OCI-LY1 (cell line): ENCODE data around the gene PSMD5.

ENCODE experiments used
- H2AFZ ChIP-seq: fragments of 200-600 bp; sonication (generic), shearing (Covaris generic); 2 replicates; pipeline ENCODE4 v1.6.0; 2014; ENCODE audit warnings: antibody characterized with exemption, mild to moderate bottlenecking, low read length
- H3F3A ChIP-seq: fragments of 200-600 bp; sonication (generic), shearing (Covaris generic); 2 replicates; pipeline ENCODE4 v1.6.0; 2014; ENCODE audit warnings: mild to moderate bottlenecking, antibody characterized with exemption, low read length, moderate library complexity; ENCODE audit not compliant: insufficient read depth
- H3K27ac ChIP-seq: fragments of 200-600 bp; sonication (generic); 2 replicates; pipeline ENCODE4 v1.5.1; 2014; ENCODE audit warnings: low read length, mixed run types, mild to moderate bottlenecking, low read depth; ENCODE audit not compliant: poor library complexity, severe bottlenecking
- H3K27me3 ChIP-seq: fragments of 200-600 bp; sonication (generic); 2 replicates; pipeline ENCODE4 v1.6.0; 2014; ENCODE audit warnings: antibody characterized with exemption, mild to moderate bottlenecking, low read length, moderate library complexity; ENCODE audit not compliant: insufficient read depth
- H3K36me3 ChIP-seq: fragments of 200-600 bp; sonication (generic); 2 replicates; pipeline ENCODE4 v1.6.1; 2014; ENCODE audit warnings: mild to moderate bottlenecking, antibody characterized with exemption, low read length, moderate library complexity, mixed read lengths; ENCODE audit not compliant: insufficient read depth
- H3K4me1 ChIP-seq: fragments of 200-600 bp; sonication (generic); 2 replicates; pipeline ENCODE4 v1.5.1; 2014; ENCODE audit warnings: mild to moderate bottlenecking, low read length, moderate library complexity; ENCODE audit not compliant: insufficient read depth, severe bottlenecking
- H3K4me2 ChIP-seq: fragments of 200-600 bp; sonication (generic), shearing (Covaris generic); 2 replicates; pipeline ENCODE4 v1.6.1; 2014; ENCODE audit warnings: low read length
- H3K4me3 ChIP-seq: fragments of 200-600 bp; sonication (generic); 2 replicates; pipeline ENCODE4 v1.5.1; 2014; ENCODE audit warnings: low read length, low read depth, mild to moderate bottlenecking, mixed read lengths; ENCODE audit not compliant: poor library complexity, severe bottlenecking
- H3K79me2 ChIP-seq: fragments of 200-600 bp; shearing (Covaris generic); 2 replicates; pipeline ENCODE4 v1.6.1; 2016; ENCODE audit warnings: mixed run types, low read length, mixed read lengths; ENCODE audit not compliant: insufficient read depth
- H3K9ac ChIP-seq: fragments of 200-600 bp; sonication (generic), shearing (Covaris generic); 2 replicates; pipeline ENCODE4 v1.6.1; 2014; ENCODE audit warnings: mild to moderate bottlenecking, low read length, mixed read lengths
- H3K9me2 ChIP-seq: fragments of 200-600 bp; sonication (generic), shearing (Covaris generic); 2 replicates; pipeline ENCODE4 v1.6.1; 2014; ENCODE audit warnings: low read depth, mild to moderate bottlenecking, low read length, mixed read lengths
- H3K9me3 ChIP-seq: fragments of 200-600 bp; shearing (Covaris generic); 2 replicates; pipeline ENCODE4 v1.6.1; 2014; ENCODE audit warnings: low read length, mixed read lengths
- H4K20me1 ChIP-seq: fragments of 200-600 bp; sonication (generic), shearing (Covaris generic); 2 replicates; pipeline ENCODE4 v1.6.0; 2016; ENCODE audit warnings: mild to moderate bottlenecking, low read length; ENCODE audit not compliant: insufficient read depth
- EZH2 ChIP-seq: fragments of 200-600 bp; sonication (generic), shearing (Covaris generic); IDR thresholded peaks from 2 replicates; pipeline ENCODE4 v1.8.0; 2017; ENCODE audit warnings: borderline replicate concordance, mixed run types, mild to moderate bottlenecking, antibody characterized with exemption, low read length, moderate library complexity, mixed read lengths
- TF ChIP-seq, protein P1 (sequence below): fragments of 200-600 bp; sonication (generic), shearing (Covaris generic); IDR thresholded peaks from 2 replicates; pipeline ENCODE4 v1.5.1; 2017; ENCODE audit warnings: mild to moderate bottlenecking, antibody characterized with exemption, low read length, moderate library complexity, mixed read lengths

PSMD5 gene

GRCh38 chr9:120868676-120869359 is 26.1 kb upstream of the PSMD5 start:
- Histone ChIP-seq H3K79me2 (no peaks in the 10 kb centered on the region), H4K20me1 (no peaks in the 10 kb centered on the region), H3K27ac (peak overlapping the region; percentile 53), H3F3A (no peaks in the 10 kb centered on the region), H3K4me2 (peak overlapping the region; percentile 70), H3K36me3 (peaks cover 69% of the 10 kb centered on the region; the same call in 1 of the 2 replicates), H3K27me3 (no peaks in the 10 kb centered on the region), H3K4me3 (peak overlapping the region; percentile 62), H3K9me3 (no peaks in the 10 kb centered on the region), H3K9me2 (no peaks in the 10 kb centered on the region), H3K4me1 (peaks cover 21% of the 10 kb centered on the region), H3K9ac (peak overlapping the region; percentile 57), H2AFZ (no peak overlapping the region)
- no peak for TF ChIP-seq EZH2
- TF ChIP-seq, protein P1, sequence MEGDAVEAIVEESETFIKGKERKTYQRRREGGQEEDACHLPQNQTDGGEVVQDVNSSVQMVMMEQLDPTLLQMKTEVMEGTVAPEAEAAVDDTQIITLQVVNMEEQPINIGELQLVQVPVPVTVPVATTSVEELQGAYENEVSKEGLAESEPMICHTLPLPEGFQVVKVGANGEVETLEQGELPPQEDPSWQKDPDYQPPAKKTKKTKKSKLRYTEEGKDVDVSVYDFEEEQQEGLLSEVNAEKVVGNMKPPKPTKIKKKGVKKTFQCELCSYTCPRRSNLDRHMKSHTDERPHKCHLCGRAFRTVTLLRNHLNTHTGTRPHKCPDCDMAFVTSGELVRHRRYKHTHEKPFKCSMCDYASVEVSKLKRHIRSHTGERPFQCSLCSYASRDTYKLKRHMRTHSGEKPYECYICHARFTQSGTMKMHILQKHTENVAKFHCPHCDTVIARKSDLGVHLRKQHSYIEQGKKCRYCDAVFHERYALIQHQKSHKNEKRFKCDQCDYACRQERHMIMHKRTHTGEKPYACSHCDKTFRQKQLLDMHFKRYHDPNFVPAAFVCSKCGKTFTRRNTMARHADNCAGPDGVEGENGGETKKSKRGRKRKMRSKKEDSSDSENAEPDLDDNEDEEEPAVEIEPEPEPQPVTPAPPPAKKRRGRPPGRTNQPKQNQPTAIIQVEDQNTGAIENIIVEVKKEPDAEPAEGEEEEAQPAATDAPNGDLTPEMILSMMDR: peak; percentile 91

DNA sequence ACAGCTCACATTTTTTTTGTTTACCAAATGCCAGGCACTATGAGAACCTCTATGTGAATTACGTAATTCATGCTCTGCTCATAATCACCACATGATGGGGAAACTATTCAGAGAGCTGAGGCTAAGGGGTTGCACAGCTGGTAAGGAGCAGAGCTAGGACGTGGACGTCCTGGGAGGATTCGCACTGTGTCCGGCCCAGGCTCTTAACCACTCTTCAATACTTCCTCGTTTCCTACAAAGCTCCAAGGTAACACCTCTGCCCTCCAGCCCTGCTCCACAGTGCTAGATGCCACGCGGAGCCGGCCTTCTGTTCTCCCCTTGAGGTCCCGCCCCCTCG is 25.6 kb upstream of the PSMD5 start:
- Histone ChIP-seq H3K27ac (peak overlapping the region; percentile 3), H3K9me2 (no peaks in the 10 kb centered on the region), H3K79me2 (no peaks in the 10 kb centered on the region), H3K4me1 (peaks cover 21% of the 10 kb centered on the region), H3K4me2 (peak overlapping the region; percentile 65), H3K9me3 (no peaks in the 10 kb centered on the region), H2AFZ (no peak overlapping the region), H3K4me3 (peak overlapping the region; percentile 51), H3K27me3 (no peaks in the 10 kb centered on the region), H3K36me3 (peaks cover 69% of the 10 kb centered on the region; the same call in 1 of the 2 replicates), H4K20me1 (no peaks in the 10 kb centered on the region), H3F3A (no peaks in the 10 kb centered on the region), H3K9ac (peak overlapping the region; percentile 23; the same call in 1 of the 2 replicates)
- TF ChIP-seq, protein P1: no peak
- TF ChIP-seq EZH2: no peak

GRCh38 chr9:120867676-120868338 is 25.1 kb upstream of the PSMD5 start:
- TF ChIP-seq, protein P1: no peak
- no peak for TF ChIP-seq EZH2
- H3K4me1 ChIP-seq: peaks cover 21% of the 10 kb centered on the region
- H3K4me2 ChIP-seq: peak overlapping the region; percentile 65
- no peak overlapping the region for H2AFZ ChIP-seq
- H3K27ac ChIP-seq: peak overlapping the region; percentile 3
- H3K27me3 ChIP-seq: no peaks in the 10 kb centered on the region
- no peaks in the 10 kb centered on the region for H3F3A ChIP-seq
- peaks cover 69% of the 10 kb centered on the region; the same call in 1 of the 2 replicates for H3K36me3 ChIP-seq
- H4K20me1 ChIP-seq: no peaks in the 10 kb centered on the region
- peak overlapping the region; percentile 23; the same call in 1 of the 2 replicates for H3K9ac ChIP-seq
- H3K4me3 ChIP-seq: peak overlapping the region; percentile 51
- no peaks in the 10 kb centered on the region for H3K9me2 ChIP-seq
- H3K79me2 ChIP-seq: no peaks in the 10 kb centered on the region
- H3K9me3 ChIP-seq: no peaks in the 10 kb centered on the region
